ENCODE measurements around the gene ZSWIM6.

DNA sequence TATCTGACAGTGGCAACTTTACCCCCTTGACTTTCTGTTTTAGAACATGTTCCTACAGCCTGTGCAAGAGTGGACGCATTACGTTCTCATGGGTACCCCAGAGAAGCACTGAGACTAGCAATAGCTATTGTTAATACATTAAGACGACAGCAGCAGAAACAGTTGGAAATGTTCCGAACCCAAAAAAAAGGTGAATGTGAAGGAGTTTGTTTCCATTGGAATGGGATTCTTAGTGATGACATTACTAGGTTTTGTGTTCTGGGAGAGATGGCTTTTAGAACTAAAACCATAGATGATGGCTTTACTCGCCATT is 194.1 kb downstream of the ZSWIM6 start:
- TF ChIP-seq EZH2phosphoT487 (IDR thresholded peaks at IDR 0.05; ENCODE audit: borderline replicate concordance, low read length) (no peak), EZH2 (IDR thresholded peaks at IDR 0.05; ENCODE audit: low read length, unreplicated experiment) (no peak)
- TF ChIP-seq, protein P1, sequence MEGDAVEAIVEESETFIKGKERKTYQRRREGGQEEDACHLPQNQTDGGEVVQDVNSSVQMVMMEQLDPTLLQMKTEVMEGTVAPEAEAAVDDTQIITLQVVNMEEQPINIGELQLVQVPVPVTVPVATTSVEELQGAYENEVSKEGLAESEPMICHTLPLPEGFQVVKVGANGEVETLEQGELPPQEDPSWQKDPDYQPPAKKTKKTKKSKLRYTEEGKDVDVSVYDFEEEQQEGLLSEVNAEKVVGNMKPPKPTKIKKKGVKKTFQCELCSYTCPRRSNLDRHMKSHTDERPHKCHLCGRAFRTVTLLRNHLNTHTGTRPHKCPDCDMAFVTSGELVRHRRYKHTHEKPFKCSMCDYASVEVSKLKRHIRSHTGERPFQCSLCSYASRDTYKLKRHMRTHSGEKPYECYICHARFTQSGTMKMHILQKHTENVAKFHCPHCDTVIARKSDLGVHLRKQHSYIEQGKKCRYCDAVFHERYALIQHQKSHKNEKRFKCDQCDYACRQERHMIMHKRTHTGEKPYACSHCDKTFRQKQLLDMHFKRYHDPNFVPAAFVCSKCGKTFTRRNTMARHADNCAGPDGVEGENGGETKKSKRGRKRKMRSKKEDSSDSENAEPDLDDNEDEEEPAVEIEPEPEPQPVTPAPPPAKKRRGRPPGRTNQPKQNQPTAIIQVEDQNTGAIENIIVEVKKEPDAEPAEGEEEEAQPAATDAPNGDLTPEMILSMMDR (conservative IDR thresholded peaks at IDR 0.05; ENCODE audit: low read depth, low read length) = no peak

All from PC-3 (cell line).